Measurements from ENCODE around the gene SH3PXD2A.

The SH3PXD2A gene

DNA sequence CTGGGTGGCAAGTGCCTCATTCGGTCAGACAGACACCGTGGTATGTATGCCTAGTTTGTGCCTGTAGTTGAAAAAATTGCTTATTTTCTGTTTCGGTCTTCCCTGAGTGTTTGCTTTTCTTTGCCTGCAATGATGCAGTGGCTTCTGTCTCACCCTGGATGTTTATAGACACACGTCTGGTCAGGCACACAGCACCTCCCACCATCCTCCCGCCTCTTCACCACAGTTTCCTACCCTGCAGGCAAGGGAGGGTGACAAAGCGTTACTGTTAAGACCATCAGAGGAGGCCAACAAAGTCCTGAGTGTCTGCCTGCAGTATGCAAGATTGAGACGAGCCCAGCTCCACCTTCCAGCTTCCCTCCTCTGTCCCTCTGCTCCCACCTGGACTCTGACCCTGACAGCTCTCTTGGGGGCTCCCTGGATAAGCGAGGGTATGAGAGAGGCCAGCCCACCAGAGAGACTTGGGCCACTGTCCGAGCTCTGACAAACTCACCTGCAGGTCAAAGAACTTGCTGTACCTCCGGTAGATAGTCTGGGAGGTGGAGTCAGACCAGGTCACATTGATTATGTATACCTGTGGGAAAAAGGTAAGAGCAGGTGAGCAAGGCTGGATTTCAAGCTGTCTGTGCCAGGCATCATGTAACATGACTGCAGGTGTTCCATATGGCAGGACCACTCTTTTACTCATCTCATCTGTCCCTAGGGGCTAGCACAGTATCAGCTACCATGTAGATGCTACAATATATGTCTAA is 54.4 kb downstream of the SH3PXD2A start:
- Histone ChIP-seq H3K4me3 (ENCODE audit: low read length in 2 of 2) (no peak overlapping the region), H3K36me3 (ENCODE audit: control insufficient read depth in 2 of 2, insufficient read depth in 2 of 2, low read length in 2 of 2) (peaks cover 3 to 7% of the 10 kb centered on the region in 2 donors), H3K27me3 (ENCODE audit: control insufficient read depth in 1 of 2, insufficient read depth in 2 of 2, low read length in 2 of 2) (no peaks in the 10 kb centered on the region), H3K9me3 (ENCODE audit: control insufficient read depth in 2 of 2, low read length in 2 of 2) (no peaks in the 10 kb centered on the region), H3K9ac (ENCODE audit: low read length in 2 of 2) (no peak overlapping the region), H3K27ac (ENCODE audit: low read length) (no peak overlapping the region), H3K4me1 (ENCODE audit: control insufficient read depth, insufficient read depth, low read length) (peaks cover 2% of the 10 kb centered on the region)

- Histone ChIP-seq H3K27ac (ENCODE audit: low read length) (no peak overlapping the region), H3K4me1 (ENCODE audit: control insufficient read depth, insufficient read depth, low read length) (peaks cover 2% of the 10 kb centered on the region), H3K4me3 (ENCODE audit: low read length in 2 of 2) (no peak overlapping the region), H3K27me3 (ENCODE audit: control insufficient read depth in 1 of 2, insufficient read depth in 2 of 2, low read length in 2 of 2) (no peaks in the 10 kb centered on the region), H3K9ac (ENCODE audit: low read length in 2 of 2) (no peak overlapping the region), H3K36me3 (ENCODE audit: control insufficient read depth in 2 of 2, insufficient read depth in 2 of 2, low read length in 2 of 2) (peaks cover 3 to 7% of the 10 kb centered on the region in 2 donors), H3K9me3 (ENCODE audit: control insufficient read depth in 2 of 2, low read length in 2 of 2) (no peaks in the 10 kb centered on the region)
These were observed 55.3 kb downstream of the SH3PXD2A start for GRCh38 chr10:103800089-103800488.

DNA sequence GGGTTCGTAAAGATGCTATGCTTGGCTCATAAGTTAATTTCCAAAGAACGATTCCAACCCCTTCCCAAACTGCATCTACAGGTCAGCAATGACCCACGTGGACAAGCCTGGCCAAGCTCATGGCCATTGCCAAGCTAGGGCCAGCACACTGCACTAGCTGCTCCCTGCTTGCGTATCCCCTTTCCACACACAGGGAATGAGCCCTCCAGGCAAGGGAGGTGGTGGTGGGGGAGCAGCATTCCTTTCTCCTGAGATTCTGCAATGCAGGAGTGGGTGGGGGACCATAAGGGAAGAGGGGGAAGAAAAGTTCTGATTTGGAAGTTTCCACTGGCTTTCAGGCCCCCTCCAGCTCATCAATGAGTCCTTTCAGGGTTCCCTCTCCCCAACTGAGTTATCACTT is 56.0 kb downstream of the SH3PXD2A start:
- no peaks in the 10 kb centered on the region for H3K9me3 ChIP-seq (ENCODE audit: control insufficient read depth in 2 of 2, low read length in 2 of 2)
- peaks cover 2% of the 10 kb centered on the region for H3K4me1 ChIP-seq (ENCODE audit: control insufficient read depth, insufficient read depth, low read length)
- peaks cover 3 to 7% of the 10 kb centered on the region in 2 donors for H3K36me3 ChIP-seq (ENCODE audit: control insufficient read depth in 2 of 2, insufficient read depth in 2 of 2, low read length in 2 of 2)
- no peak overlapping the region for H3K27ac ChIP-seq (ENCODE audit: low read length)
- no peak overlapping the region for H3K9ac ChIP-seq (ENCODE audit: low read length in 2 of 2)
- H3K27me3 ChIP-seq (ENCODE audit: control insufficient read depth in 1 of 2, insufficient read depth in 2 of 2, low read length in 2 of 2) = no peaks in the 10 kb centered on the region
- no peak overlapping the region for H3K4me3 ChIP-seq (ENCODE audit: low read length in 2 of 2)

- peaks cover 2% of the 10 kb centered on the region for H3K4me1 ChIP-seq (ENCODE audit: control insufficient read depth, insufficient read depth, low read length)
- H3K9ac ChIP-seq (ENCODE audit: low read length in 2 of 2) = no peak overlapping the region
- H3K4me3 ChIP-seq (ENCODE audit: low read length in 2 of 2) = no peak overlapping the region
- H3K36me3 ChIP-seq (ENCODE audit: control insufficient read depth in 2 of 2, insufficient read depth in 2 of 2, low read length in 2 of 2) = peaks cover 3 to 7% of the 10 kb centered on the region in 2 donors
- H3K9me3 ChIP-seq (ENCODE audit: control insufficient read depth in 2 of 2, low read length in 2 of 2) = no peaks in the 10 kb centered on the region
- H3K27ac ChIP-seq (ENCODE audit: low read length) = no peak overlapping the region
- no peaks in the 10 kb centered on the region for H3K27me3 ChIP-seq (ENCODE audit: control insufficient read depth in 1 of 2, insufficient read depth in 2 of 2, low read length in 2 of 2)
These were observed 56.9 kb downstream of the SH3PXD2A start for GRCh38 chr10:103798511-103798910.

DNA sequence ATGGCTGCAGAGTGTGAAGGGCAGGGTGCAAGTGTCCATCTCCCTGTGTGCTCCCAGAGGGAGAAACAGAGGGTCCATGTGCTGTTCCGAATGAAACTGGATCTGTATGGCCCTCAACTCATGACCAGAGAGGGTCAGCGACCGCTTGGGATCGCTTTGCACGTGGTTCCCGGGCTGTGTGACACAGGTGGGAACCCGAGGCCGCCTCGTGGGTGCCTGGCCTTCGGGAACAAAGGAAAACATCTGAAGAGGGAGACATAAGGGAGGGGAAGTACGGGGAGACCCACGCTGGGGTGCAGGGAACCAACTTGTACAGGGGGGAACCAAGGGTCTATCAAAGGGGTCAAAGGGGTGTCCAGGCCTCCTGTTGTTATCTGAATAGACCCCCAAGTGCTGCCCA is 57.5 kb downstream of the SH3PXD2A start:
- Histone ChIP-seq H3K36me3 (ENCODE audit: control insufficient read depth in 2 of 2, insufficient read depth in 2 of 2, low read length in 2 of 2) (peaks cover 3 to 7% of the 10 kb centered on the region in 2 donors), H3K27ac (ENCODE audit: low read length) (no peak overlapping the region), H3K9ac (ENCODE audit: low read length in 2 of 2) (no peak overlapping the region), H3K4me3 (ENCODE audit: low read length in 2 of 2) (no peak overlapping the region), H3K4me1 (ENCODE audit: control insufficient read depth, insufficient read depth, low read length) (peaks cover 5% of the 10 kb centered on the region), H3K9me3 (ENCODE audit: control insufficient read depth in 2 of 2, low read length in 2 of 2) (no peaks in the 10 kb centered on the region), H3K27me3 (ENCODE audit: control insufficient read depth in 1 of 2, insufficient read depth in 2 of 2, low read length in 2 of 2) (no peaks in the 10 kb centered on the region)

DNA sequence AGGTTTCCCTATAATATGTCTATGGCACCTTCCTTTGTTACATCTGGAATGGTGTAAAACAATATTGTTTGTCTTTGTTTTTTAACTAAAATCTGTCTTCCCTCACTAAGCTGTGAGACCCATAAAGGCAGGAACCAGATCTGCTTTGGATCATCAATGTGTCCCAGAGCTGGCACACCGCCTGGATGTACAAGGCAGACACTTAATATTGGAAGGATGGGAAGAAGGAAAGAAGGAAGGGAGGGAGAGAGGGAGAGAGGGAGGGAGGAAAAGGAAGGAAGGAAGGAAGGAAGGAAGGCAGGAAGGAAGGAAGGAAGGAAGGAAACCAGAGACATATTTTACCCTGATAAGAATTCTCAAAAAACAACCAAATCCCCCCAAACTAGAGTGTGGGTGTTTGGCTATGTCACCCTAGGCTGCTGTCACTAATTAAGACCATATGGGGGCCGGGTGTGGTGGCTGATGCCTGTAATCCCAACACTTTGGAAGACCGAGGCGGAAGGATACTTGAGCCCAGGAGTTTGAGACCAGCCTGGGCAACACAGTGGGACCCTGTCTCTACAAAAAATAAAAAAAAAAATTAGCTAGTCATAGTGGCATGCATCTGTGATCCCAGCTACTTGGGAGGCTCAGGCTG is 59.6 kb downstream of the SH3PXD2A start:
- H3K9me3 ChIP-seq (ENCODE audit: control insufficient read depth in 2 of 2, low read length in 2 of 2) = no peaks in the 10 kb centered on the region
- no peak overlapping the region for H3K27ac ChIP-seq (ENCODE audit: low read length)
- H3K36me3 ChIP-seq (ENCODE audit: control insufficient read depth in 2 of 2, insufficient read depth in 2 of 2, low read length in 2 of 2) = peaks cover 3 to 6% of the 10 kb centered on the region in 2 donors
- no peak overlapping the region for H3K9ac ChIP-seq (ENCODE audit: low read length in 2 of 2)
- no peak overlapping the region for H3K4me3 ChIP-seq (ENCODE audit: low read length in 2 of 2)
- peaks cover 5% of the 10 kb centered on the region for H3K4me1 ChIP-seq (ENCODE audit: control insufficient read depth, insufficient read depth, low read length)
- no peaks in the 10 kb centered on the region for H3K27me3 ChIP-seq (ENCODE audit: control insufficient read depth in 1 of 2, insufficient read depth in 2 of 2, low read length in 2 of 2)

GRCh38 chr10:103794996-103795395 is 60.4 kb downstream of the SH3PXD2A start:
- Histone ChIP-seq H3K9me3 (ENCODE audit: control insufficient read depth in 2 of 2, low read length in 2 of 2) (no peaks in the 10 kb centered on the region), H3K4me3 (ENCODE audit: low read length in 2 of 2) (no peak overlapping the region), H3K4me1 (ENCODE audit: control insufficient read depth, insufficient read depth, low read length) (peaks cover 2% of the 10 kb centered on the region), H3K27ac (ENCODE audit: low read length) (no peak overlapping the region), H3K9ac (ENCODE audit: low read length in 2 of 2) (no peak overlapping the region), H3K27me3 (ENCODE audit: control insufficient read depth in 1 of 2, insufficient read depth in 2 of 2, low read length in 2 of 2) (no peaks in the 10 kb centered on the region), H3K36me3 (ENCODE audit: control insufficient read depth in 2 of 2, insufficient read depth in 2 of 2, low read length in 2 of 2) (no peaks in the 10 kb centered on the region)

DNA sequence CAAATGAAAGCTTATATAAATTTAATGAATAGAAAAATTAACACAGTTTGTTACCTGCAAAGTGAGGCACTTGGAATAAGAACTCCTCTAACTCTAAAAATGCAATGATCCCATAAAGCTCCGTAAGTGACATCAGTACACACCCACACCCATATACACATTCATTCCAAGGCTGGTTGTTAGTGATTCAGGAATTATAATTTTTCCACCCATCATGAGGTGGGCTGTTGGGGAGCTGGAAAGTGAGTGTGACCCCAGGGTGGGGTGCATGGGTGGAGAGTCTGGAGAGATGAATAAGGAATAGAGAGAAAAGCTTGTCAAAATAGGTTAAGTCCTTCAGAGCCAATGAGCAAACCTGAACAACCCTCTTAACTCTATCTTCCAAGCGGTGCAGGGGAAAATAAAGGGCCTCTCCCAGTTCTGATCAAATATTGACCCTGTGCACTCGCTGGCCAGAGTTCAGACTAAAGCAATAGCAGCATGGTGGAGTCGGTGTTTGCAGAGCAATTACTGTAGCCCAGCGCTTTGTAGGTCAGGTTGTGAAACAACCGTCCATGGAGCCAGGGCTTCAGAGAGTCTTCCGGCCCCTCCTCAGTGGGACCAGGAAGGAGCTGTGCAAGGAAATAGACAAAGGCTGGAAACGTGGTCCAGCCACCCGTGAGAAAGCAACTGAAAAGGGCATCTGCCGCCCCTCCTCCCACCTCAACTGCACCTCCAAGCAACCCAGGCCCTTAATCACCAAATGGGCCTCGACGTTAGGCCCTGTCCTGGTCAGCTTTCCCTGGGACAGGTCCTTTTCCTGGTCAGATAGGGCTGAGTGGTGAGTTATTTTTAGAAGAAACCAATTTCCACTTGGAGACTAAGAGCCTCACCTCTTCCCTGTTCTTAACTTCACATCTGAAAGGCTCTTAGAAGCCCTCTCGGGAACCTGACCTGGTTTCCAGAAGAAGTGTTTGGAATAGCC is 61.2 kb downstream of the SH3PXD2A start:
- Histone ChIP-seq H3K27ac (ENCODE audit: low read length) (no peak overlapping the region), H3K4me3 (ENCODE audit: low read length in 2 of 2) (no peak overlapping the region), H3K9ac (ENCODE audit: low read length in 2 of 2) (no peak overlapping the region)

DNA sequence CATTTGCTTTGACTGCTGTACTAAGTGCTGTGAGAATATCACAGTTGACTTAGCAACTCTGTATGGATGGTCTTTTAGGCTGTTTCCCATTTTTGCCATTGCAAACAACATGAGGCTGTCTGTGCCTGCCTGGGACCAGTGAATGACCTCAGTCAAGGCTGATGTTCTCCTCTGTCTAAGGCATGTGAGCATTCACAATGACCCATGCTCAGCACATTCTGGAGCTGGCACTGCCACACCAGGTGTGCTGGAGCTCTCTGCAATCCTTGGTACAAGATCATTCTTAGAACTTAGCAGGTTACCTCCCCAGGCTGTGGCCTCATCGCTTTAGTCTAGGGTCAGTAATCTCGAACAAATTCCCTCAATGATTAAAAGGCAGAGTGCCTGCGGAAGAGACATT is 61.9 kb downstream of the SH3PXD2A start:
- no peaks in the 10 kb centered on the region for H3K9me3 ChIP-seq (ENCODE audit: control insufficient read depth in 2 of 2, low read length in 2 of 2)
- H3K4me3 ChIP-seq (ENCODE audit: low read length in 2 of 2) = no peak overlapping the region
- no peak overlapping the region for H3K27ac ChIP-seq (ENCODE audit: low read length)
- no peaks in the 10 kb centered on the region for H3K36me3 ChIP-seq (ENCODE audit: control insufficient read depth in 2 of 2, insufficient read depth in 2 of 2, low read length in 2 of 2)
- peaks cover 2% of the 10 kb centered on the region for H3K4me1 ChIP-seq (ENCODE audit: control insufficient read depth, insufficient read depth, low read length)
- H3K9ac ChIP-seq (ENCODE audit: low read length in 2 of 2) = no peak overlapping the region
- H3K27me3 ChIP-seq (ENCODE audit: control insufficient read depth in 1 of 2, insufficient read depth in 2 of 2, low read length in 2 of 2) = no peaks in the 10 kb centered on the region

More for the DNA sequence above, 61.2 kb downstream of the SH3PXD2A start:
- Histone ChIP-seq H3K9me3 (ENCODE audit: control insufficient read depth in 2 of 2, low read length in 2 of 2) (no peaks in the 10 kb centered on the region), H3K27me3 (ENCODE audit: control insufficient read depth in 1 of 2, insufficient read depth in 2 of 2, low read length in 2 of 2) (no peaks in the 10 kb centered on the region), H3K4me1 (ENCODE audit: control insufficient read depth, insufficient read depth, low read length) (peaks cover 2% of the 10 kb centered on the region), H3K36me3 (ENCODE audit: control insufficient read depth in 2 of 2, insufficient read depth in 2 of 2, low read length in 2 of 2) (no peaks in the 10 kb centered on the region)

- Histone ChIP-seq H3K4me3 (ENCODE audit: low read length in 2 of 2) (no peak overlapping the region), H3K9me3 (ENCODE audit: control insufficient read depth in 2 of 2, low read length in 2 of 2) (no peaks in the 10 kb centered on the region), H3K36me3 (ENCODE audit: control insufficient read depth in 2 of 2, insufficient read depth in 2 of 2, low read length in 2 of 2) (no peaks in the 10 kb centered on the region), H3K27me3 (ENCODE audit: control insufficient read depth in 1 of 2, insufficient read depth in 2 of 2, low read length in 2 of 2) (no peaks in the 10 kb centered on the region), H3K4me1 (ENCODE audit: control insufficient read depth, insufficient read depth, low read length) (peaks cover 4% of the 10 kb centered on the region), H3K27ac (ENCODE audit: low read length) (no peak overlapping the region), H3K9ac (ENCODE audit: low read length in 2 of 2) (no peak overlapping the region)
These were observed 62.8 kb downstream of the SH3PXD2A start for GRCh38 chr10:103792547-103792946.
